GM03348 (cell line): ENCODE data around the gene HHIPL1.
"Not testable (repeated sequence)": the region's sequence is repeated elsewhere in the genome, so short reads cannot be mapped to it uniquely, and the experiment has no call there.

Experiments used
- DNase-seq: peaks from one replicate; pipeline ENCODE4 v3.0.0; 2012; ENCODE audit warnings: low spot score

Gene HHIPL1

DNA sequence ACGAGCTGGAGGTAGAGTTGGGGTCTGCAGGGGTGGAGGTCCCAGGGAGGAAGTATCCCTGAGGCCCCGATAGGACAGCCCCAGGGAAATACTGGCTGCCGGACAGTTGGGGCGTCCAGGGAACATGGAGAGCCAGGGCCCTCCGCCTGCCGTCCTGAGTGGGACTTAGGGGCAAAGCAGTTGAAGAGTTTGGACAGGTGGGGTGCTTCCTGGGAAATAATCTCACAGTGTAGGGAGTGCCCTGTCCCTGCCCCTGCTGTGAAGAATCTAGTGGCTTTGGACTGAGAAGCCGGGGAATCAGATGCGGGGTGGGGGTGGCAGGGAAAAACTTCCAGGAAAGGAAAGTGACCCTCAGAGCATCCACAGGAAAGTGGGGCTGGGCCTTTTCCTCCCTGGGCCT, 9.8 kb upstream of the HHIPL1 start:
- DNase-seq: no peak

DNA sequence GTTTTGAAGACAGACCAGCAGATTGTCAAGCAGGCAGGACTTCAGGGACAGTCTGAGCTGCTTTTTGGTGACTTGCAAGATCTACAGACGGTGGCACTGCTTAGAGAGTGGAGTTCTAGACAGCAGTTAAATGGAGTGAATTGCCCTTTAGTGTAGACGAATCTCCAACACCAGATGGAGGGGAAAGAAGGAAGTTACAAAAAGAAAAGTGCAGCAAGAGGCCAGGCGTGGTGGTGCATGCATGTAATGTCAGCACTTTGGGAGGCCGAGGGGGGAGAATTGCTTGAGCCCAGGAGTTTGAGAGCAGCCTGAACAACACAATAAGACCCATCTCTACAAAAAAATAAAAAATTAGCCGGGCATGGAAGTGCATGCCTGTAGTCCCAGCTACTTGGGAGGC, 8.4 kb upstream of the HHIPL1 start:
- DNase-seq: no peak

DNA sequence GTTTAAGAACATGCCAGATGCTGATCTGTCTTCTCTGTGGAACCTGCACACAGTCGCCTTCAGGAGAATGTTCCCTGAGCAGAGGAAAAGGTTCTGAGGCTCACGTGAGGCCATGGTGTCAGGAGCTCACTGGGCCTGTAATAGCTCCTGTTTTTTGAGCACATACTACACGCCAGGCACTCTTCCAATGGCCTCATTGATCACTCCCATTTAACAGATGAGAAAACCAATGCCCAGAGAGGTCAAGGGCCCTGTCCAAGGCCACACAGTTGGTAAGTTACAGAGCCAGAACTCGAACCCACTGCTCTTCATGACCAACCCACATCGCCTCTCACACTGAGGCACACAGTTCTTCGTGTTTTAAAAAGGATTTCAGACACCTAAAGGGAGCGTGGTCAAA, 7.3 kb upstream of the HHIPL1 start:
- no peak for DNase-seq

DNA sequence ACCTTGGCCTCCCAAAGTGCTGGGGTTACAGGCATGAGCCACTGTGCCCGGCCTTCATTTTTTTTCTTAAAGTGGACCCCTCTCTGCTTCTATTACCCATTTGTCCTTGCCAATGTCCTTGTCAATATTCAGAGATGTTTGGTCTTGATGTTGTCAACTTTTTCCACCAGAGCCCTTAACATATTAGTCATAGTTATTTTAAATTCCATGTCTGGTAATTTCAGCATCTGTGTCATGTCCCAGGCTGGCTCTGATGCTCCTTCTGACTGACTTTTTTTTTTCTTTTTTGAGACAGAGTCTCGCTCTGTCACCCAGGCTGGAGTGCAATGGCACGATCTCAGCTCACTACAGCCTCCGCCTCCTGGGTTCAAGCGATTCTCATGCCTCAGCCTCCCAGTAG, 2.2 kb upstream of the HHIPL1 start:
- not testable (repeated sequence) for DNase-seq

DNA sequence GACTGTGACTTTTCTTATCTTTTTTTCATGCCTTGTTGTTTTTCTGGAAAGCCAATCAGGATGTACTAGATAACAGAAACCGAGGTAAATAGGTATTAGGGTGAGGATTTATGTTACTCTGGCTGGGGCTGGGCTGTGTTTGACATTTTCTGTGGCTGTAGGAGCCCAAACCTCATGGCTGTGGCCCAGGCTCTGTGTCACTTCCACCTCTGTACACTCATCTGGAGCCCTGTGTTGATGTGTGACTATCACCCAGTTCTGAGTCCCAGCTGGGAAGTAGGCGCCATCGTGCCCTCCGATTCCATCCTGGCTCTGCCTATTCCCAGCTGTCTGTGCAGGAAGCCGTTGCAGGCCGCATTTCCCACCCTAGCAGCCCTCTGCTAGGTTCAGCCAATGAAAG, 1.6 kb upstream of the HHIPL1 start:
- no peak for DNase-seq

DNA sequence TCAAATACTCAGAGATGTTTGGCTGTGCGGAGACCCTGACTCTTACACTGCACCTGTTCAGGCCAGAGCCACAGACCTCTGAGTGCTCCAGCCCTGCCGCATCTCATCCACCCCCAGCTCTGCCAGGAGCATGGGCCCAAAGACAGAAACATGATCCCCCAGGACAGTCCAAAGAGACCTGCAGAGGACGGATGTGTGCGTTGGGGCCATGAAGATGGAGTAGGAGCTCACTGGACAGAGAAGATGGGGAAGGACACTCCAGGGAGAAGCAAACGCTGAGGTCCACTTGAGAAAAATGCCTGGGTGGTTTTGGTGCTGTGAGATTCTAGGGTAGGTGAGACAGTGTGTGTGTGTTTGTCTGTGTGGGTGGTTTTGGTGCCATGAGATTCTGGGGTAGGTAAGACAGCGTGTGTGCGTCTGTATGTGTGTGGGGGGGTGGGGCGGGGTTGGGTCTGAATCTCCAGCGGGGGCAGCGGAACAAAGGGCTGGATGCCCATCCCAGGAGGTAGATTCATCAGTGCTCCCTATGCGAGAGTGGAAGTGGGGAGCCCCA, 818 bp upstream of the HHIPL1 start:
- DNase-seq: no peak

DNA sequence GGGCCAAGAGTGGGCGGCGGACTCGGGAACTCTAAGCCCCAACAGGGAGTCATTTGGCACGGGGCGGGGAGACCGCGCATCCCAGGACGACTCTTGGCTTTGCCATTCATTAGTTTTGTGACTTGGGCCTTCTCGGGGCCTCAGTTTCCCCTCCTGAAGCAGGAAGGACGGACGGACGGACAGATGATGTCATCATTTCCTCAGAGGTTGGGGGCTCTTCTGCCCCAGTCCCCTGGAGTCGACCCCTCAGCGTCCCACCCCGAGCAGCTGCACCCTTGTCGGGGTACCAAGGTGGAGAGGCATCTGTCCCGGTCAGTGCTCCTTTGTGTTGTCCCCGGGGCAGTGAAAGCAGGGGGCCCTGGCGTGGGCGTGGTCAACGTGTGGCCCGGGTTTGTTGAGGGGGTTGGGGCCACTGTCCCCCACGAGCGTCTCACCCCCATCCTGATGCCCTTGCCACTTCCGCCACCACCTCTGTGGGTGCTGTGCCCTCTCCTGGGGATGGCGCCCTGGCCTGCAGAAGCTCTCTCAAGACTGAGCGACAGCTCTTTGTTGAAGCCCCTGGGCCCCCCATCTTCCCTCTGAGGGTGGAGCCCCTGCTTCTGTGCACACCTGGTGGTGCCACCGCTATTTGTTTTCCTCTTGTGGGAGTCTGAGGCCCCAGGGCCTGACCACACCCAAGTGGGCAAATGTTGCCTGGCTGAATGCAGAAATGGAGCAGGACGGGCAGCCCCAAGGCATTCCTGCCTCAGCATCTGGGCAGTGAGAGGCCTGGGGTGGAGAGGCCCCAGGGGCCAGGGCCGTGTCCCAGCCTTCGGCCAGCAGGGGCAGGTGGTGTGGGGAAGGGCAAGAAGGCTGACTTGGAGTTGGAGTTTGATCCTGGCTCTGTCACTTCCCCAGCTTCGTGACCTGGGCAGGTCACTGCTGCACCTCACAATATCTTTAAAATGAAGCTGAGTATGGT, 896 bp downstream of the HHIPL1 start:
- DNase-seq: no peak

DNA sequence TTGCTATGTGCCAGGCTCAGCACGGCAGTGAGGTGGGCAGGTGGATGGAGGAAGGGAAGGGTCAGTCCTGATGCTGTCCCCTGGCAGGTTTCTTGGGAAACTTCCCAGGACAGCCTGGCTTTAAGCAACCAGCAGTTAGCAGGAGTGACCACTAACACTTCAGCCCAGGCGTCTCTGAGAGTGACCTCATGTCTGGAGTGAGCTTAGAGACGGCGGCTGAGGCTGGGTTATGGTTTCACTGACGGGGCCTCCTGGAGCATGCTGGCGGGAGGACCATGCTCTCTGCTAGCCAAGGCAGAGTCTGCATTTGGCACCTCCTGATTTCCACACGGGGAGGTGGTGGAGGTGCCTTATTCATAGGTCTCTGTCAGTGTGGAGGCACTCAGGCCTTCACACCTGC, 2.5 kb downstream of the HHIPL1 start:
- DNase-seq: no peak

DNA sequence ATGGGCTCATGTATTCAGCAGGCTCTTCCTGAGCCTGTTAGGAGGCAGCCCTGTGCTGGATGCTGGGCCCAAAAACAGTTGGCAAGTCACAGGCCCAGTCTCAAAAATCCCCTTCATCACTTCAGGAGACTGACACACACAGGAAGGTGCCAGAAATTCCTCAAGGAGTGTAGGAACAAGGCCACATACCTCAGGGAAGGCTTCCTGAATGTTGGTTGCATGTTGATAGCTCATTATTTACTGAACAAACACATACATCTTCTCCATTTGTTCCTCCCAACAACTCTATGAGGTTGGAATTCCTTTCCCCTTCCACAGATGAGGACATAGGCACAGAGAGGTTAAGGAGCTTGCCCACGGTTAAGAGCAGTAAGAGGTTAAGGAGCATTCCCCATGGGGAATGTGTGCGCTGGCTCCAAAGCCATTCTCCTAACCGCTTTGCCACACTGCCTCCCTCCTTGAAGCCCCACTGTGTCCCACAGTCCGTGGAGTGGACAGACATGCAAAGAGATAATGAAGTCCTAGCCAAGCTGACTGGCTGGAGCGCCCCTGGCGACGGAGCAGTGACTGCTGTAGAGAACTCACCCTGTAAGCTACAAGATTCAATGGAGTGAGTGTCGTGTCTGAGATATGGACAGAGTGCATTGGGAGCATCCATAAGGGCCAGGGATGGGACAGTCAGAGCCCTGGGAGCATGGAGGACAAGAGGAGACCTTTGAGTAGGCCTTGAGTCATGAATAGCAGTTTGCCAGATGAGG, 3.3 kb downstream of the HHIPL1 start:
- DNase-seq: no peak

DNA sequence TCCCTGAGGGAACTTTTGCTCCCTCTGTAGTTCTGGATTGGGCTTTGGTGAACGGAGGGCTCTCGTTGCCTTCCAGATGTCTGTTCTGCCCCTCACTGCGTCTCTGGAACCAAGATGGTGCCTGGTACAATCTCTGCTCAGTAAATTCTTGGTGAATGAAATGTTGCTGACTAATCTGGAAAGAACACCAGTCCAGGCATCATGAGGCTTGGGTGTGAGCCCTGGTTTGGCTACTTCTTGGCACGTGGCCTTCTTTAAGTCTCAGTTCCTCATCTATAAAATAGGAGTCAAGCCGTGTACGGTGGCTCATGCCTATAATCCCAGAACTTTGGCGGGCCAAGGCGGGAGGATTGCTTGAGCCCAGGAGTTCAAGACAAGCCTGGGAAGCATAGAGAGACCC, 4.3 kb downstream of the HHIPL1 start:
- peak; percentile 55 for DNase-seq

DNA sequence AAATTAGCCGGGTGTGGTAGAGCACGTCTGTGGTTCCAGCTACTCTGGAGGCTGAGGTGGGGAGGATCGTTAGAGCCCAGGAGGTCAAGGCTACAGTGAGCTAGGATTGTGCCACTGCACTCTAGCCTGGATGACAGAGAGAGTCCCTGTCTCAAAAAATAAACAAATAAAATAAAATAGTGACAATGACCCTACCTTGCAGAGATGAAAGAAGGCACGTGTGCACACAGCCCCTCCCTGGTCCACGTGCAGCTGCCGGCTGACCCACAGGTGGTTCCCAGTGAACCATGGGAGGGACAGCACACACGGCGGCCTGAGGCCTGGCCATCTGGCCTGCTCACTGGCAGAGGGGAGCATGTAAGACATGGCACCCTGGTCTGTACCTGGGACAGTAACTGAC, 4.7 kb downstream of the HHIPL1 start:
- no peak for DNase-seq

DNA sequence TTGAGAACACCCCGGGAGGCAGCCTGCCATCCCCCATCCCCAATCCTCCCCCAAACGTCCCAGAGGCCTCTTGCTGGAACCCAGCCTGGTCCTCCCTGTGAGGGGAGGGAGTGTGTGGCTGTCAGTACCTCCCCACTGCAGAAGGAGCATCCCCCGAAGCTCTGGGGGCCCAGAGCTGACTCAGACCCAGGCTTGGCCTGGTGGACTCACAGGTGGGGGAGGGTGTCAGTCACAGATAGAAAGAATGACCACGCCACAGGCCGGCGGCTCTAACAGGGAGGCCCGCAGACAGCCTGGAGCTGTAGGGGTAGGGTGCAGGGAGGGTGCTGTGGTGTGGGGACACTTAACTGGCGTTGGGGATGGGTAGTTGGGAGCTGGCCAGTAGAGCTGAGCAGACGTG, 5.3 kb downstream of the HHIPL1 start:
- no peak for DNase-seq

DNA sequence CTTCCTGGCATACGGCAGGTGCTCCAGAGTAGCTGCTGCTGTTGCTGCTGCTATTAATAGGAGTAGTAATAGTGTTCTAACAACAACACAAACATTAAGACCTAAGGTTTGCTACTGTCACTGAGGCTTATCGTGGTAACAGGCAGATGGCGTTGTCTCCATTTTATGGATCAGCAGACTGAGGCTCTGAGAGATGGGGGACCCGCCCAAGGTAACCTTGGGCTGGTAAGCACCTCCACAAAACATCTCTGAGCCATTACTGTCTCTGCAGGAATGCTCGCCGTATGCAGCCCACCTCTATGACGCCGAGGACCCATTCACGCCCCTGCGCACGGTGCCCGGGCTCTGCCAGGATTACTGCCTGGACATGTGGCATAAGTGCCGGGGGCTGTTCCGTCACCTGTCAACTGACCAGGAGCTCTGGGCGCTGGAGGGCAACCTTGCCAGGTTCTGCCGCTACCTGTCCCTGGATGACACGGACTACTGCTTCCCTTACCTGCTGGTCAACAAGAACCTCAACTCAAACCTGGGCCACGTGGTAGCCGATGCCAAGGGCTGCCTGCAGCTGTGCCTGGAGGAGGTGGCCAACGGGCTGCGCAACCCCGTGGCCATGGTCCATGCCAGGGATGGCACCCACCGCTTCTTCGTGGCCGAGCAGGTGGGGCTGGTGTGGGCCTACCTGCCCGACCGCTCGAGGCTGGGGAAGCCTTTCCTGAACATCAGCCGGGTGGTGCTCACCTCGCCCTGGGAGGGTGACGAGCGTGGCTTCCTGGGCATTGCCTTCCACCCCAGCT, 7.2 kb downstream of the HHIPL1 start:
- DNase-seq: no peak

DNA sequence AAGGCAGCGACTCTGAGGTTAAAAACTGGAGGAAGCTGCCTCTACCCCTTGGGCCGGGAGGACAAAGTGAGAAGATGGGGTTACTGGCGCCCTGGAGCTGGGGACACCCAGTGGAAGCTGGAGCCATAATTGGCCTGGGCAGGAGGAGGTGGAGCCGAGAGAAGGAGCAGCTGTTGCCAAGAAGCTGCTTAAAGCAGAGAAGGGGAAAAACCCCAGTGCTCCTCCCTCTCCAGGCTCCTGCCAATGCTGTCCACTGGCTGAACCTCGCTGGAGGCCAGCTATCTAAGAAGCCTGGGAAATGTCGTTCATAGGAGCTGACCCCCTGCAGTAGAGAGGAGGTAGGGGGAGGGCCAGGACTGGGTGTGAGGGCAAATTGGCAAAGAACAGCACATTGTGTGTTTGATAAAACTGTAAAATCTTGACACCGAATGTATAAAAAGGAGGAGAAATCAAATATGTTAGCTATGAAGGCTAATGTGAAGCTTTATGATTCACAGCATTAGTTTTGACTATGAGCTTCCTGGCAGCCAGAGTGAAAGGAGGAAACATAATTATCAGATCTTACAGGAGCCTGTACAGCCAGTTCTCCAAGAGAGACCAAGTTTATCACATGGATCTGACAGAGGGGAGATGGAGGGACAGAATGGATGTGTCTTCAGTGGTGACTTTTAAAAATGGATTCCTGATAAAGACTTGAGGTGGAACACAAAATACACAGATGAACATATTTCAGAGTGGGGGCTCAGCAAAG, 9.5 kb downstream of the HHIPL1 start:
- DNase-seq: peak; percentile 90

DNA sequence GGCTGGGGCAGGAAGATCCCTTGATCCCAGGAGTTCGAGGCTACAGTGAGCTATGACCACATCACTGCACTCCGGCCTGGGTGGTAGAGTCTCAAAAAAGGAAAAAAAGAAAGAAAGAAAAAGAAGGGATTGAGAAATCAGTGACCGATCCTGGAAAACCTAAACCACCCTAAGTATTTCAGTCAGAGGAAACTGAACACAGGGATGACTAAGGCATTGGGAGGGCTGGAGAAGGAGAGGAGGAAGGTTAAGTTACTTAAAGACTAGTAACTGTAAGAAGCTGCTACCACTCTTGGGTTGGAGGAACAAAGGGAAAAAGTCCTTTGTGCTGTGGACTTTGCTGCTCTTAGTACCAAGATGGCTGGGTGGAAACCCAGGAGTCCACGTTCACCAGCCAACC, 10.6 kb downstream of the HHIPL1 start:
- DNase-seq: peak; percentile 35

DNA sequence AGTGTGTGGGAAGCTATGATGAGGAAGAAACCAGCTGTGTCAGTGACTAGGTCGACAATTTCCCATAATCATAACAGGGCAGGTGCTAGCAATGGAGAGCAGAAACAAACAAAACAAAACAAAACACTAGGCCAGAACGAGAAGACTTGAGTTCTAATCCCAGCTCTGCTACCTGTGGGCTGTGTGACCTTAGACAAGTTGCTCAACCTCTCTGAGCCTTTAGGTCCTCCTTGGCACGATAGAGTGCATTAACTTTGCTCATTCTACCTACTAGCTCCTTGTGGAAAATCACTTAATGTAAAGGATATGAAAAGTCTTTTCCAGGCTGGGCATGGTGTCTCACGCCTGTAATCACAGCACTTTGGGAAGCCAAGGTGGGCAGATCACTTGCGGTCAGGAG, 11.2 kb downstream of the HHIPL1 start:
- no peak for DNase-seq

DNA sequence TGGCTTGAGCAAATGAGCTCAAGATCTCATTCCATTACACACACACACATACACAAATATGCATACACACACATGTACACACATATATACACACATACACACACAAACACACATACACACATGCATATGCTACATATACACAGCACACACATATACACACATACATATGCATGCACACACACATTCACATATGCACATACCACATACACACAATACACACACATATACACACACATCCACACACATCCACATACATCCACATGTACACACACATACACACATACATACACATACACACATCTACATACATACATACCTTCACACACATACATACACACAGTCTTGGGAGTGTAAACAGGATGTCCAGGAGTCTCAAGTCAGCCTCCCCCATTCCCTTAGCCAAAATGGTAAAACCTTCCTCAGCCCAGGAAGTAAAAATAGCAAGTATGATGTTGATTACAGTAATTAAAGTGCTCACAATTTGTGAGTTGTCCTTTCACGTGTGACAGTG, 12.8 kb downstream of the HHIPL1 start:
- no peak for DNase-seq

DNA sequence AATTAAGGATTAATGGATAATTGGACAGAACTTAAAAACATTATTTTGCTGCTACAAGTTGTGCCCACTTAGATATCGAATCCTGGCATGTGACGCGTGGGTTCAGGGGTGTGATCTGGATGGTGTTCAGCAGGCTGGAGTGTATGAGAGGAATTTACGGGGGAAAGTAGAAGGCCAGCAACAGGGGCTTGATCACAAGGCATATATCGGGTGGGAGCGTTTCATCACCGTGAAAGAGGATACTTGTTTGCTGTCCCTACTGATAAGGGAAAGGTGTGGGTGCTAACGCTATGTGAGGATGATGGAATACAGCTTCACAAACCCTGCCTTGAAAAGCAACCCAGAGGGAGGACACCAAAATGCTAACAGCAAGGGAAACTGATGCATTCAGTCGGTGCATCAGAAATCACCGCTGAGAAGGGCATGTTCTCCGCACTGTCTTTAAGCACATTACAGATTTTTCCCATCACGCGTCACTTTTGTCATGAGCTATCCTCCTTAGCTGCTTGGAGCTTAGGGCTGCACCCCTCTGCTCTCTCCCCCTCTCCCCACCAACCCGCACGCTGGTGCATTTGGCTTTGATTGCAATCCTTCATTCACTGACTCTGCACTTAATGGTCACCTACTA, 13.4 kb downstream of the HHIPL1 start:
- no peak for DNase-seq

DNA sequence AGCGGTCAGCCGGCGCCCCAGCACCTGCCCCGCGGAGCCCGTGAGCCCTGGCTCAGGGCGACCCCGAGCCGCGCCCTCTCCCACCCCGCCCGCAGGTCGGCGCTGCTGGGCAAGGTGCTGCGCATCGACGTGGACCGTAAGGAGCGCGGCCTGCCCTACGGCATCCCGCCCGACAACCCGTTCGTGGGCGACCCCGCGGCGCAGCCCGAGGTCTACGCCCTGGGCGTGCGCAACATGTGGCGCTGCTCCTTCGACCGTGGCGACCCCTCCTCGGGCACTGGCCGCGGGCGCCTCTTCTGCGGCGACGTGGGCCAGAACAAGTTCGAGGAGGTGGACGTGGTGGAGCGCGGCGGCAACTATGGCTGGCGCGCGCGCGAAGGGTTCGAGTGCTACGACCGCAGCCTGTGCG, 14.4 kb downstream of the HHIPL1 start:
- no peak for DNase-seq

DNA sequence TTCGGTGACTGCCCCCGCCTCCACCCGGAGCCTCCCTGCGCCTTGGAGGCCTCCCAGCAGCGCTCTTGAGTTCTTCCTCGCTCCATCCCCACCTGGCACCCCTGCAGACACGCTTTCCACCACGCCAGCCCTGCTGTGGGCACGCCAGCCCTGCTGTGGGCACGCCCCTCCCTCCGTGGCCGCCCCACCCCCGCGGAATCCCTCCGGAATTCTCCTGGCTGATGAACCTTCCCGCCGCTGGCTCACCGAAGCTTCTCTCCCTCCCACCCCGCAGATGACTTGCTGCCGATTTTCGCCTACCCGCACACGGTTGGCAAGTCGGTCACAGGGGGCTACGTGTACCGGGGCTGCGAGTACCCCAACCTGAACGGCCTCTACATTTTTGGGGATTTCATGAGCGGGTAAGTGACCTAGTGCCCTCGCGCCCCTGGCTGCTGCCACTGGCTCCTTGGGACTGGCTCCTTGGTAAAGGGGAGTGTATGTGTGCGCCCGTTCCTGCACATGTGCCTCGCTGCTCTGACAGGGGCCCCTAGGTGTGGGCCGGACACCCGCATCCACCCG, 15.2 kb downstream of the HHIPL1 start:
- DNase-seq: no peak
